Uterus (tissue), 4 donors: ENCODE data around the gene SDCCAG8. TPM values are rescaled to one million over a fixed set of nuclear protein-coding genes. Genes with fewer than 3 reads are reported as not detected.

Experiments
- DNase-seq, 2 donors: peaks; one replicate each; pipeline ENCODE4 v3.0.0-alpha.2; 2019 to 2020
- H3K27ac ChIP-seq, 2 donors: fragments of 200-600 bp; sonication (generic); 1 replicate in 1 of 2; 2 replicates in 1 of 2; pipeline ENCODE4 v1.5.1; 2016 to 2018
- H3K27me3 ChIP-seq, 2 donors: fragments of 200-600 bp; sonication (generic); one replicate each; pipeline ENCODE4 v1.5.1; 2018 to 2019; ENCODE audit warnings: control low read depth in 1 of 2
- H3K36me3 ChIP-seq, 2 donors: fragments of 200-600 bp; sonication (generic); one replicate each; pipeline ENCODE4 v1.5.1; 2019; ENCODE audit warnings: control low read depth in 1 of 2
- H3K4me1 ChIP-seq, 2 donors: fragments of 200-600 bp; sonication (generic); one replicate each; pipeline ENCODE4 v1.5.1; 2018 to 2019; ENCODE audit warnings: control low read depth in 1 of 2
- H3K4me3 ChIP-seq, 2 donors: fragments of 200-600 bp; sonication (generic); 1 replicate in 1 of 2; 2 replicates in 1 of 2; pipeline ENCODE4 v1.5.1; 2018 to 2019; ENCODE audit warnings: mild to moderate bottlenecking in 1 of 2
- H3K9me3 ChIP-seq, 2 donors: fragments of 200-600 bp; sonication (generic); one replicate each; pipeline ENCODE4 v1.5.1; 2019; ENCODE audit warnings: control low read depth in 1 of 2
- POLR2A ChIP-seq, 2 donors: fragments of 450-650 bp; IDR thresholded peaks; one replicate each; pipeline ENCODE4 v1.6.1; 2016; ENCODE audit warnings: antibody characterized with exemption in 2 of 2, mild to moderate bottlenecking in 1 of 2, moderate library complexity in 1 of 2
- intact Hi-C: fragments of 100-400 bp; cut with DNase I; formaldehyde crosslinking; loops from one replicate; pipeline ENCODE4 v1.15.1; 2023; ENCODE audit warnings: low total_unique reads
- total RNA-seq, 4 donors: library from RNA; depleted of rRNA in 3 of 4; stranded (reverse); fragments of >200 nt in 3 of 4; gene quantifications; one replicate each; pipeline versions ENCODE4 v1.1.0 to v1.2.4, GENCODE V29; 2014 to 2023
- TF ChIP-seq, protein P1 (sequence below), 4 experiments: fragments of 200-600 bp in 2 of 4; fragments of 450-650 bp in 2 of 4; sonication (generic) in 2 of 4; IDR thresholded peaks; one replicate each; pipeline ENCODE4 v1.5.1; 2016 to 2019; ENCODE audit warnings: antibody characterized with exemption in 4 of 4, mild to moderate bottlenecking in 2 of 4, moderate library complexity in 1 of 4
- donor health status: DM: yes; HTN: yes; CAD: no.

SDCCAG8 gene
- total RNA-seq, 4 donors from 2014 or later: 19.2 to 54.8 (median 49.7) TPM

DNA sequence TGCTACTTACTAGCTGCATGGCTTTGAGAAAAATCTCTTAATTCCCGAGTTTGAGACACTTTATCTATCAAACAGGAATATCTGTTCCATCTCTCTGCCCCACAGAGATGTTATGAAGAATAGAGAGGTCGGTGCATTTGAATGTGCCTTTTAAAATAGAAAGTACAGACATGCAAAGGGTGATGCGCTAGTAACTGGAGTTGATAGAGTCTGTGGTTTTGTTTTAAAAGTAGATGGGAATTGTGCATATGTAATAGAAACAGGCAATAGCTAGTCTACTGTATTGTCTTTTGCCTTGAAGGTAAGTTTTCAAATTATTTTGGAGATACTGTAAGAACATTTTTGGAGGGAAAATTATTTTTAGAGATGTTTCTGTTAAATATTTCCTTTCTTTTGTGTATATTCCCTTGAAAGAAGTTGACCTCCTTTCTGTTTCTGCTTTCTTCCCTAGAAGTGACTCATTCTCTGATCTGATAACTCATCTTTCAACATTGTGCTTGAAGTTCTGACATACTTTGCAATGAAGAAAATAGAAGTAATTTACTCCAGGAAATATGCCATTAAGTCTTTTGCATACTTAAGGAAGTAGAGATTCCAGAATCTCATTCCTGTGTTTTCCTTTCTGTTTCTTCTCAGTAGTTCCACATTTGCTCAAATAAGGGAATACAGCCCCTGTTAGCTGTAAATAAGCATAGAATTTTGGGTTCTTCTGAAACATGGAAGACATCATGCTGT is 151.6 kb downstream of the SDCCAG8 start:
- Histone ChIP-seq H3K9me3 (no peaks in the 10 kb centered on the region), H3K27me3 (no peaks in the 10 kb centered on the region), H3K36me3 (no peaks in the 10 kb centered on the region), H3K4me3 (no peak overlapping the region), H3K27ac (no peak overlapping the region), H3K4me1 (no peaks in the 10 kb centered on the region)
- no peak for TF ChIP-seq POLR2A (IDR thresholded peaks at IDR 0.05)
- TF ChIP-seq, protein P1, sequence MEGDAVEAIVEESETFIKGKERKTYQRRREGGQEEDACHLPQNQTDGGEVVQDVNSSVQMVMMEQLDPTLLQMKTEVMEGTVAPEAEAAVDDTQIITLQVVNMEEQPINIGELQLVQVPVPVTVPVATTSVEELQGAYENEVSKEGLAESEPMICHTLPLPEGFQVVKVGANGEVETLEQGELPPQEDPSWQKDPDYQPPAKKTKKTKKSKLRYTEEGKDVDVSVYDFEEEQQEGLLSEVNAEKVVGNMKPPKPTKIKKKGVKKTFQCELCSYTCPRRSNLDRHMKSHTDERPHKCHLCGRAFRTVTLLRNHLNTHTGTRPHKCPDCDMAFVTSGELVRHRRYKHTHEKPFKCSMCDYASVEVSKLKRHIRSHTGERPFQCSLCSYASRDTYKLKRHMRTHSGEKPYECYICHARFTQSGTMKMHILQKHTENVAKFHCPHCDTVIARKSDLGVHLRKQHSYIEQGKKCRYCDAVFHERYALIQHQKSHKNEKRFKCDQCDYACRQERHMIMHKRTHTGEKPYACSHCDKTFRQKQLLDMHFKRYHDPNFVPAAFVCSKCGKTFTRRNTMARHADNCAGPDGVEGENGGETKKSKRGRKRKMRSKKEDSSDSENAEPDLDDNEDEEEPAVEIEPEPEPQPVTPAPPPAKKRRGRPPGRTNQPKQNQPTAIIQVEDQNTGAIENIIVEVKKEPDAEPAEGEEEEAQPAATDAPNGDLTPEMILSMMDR (IDR thresholded peaks at IDR 0.05): no peak
- DNase-seq: no peak
- intact Hi-C loops: no loop called here

DNA sequence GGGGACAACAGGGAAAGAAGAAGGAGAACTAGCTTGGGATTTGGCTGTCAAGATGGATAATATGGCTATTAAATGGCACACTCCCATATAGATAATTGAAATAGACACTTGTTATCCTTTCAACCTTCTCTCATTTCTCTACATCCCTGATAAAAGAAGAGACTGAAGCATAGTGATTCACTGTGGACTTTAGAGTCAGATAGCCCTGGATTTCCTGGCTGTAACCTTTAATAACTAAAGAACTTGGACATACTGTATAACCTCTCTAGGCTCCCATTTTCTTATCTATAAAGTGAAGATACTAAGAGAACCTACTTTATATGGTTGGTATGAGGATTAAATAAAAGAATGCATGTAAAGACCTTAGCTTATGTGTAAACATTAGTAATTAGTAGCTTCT is 152.6 kb downstream of the SDCCAG8 start:
- Histone ChIP-seq H3K27me3 (no peaks in the 10 kb centered on the region), H3K9me3 (no peaks in the 10 kb centered on the region), H3K27ac (no peak overlapping the region), H3K4me3 (no peak overlapping the region), H3K36me3 (no peaks in the 10 kb centered on the region), H3K4me1 (no peaks in the 10 kb centered on the region)
- TF ChIP-seq POLR2A (IDR thresholded peaks at IDR 0.05): no peak
- TF ChIP-seq, protein P1 (IDR thresholded peaks at IDR 0.05): no peak
- DNase-seq: no peak
- intact Hi-C loops: no loop called here

DNA sequence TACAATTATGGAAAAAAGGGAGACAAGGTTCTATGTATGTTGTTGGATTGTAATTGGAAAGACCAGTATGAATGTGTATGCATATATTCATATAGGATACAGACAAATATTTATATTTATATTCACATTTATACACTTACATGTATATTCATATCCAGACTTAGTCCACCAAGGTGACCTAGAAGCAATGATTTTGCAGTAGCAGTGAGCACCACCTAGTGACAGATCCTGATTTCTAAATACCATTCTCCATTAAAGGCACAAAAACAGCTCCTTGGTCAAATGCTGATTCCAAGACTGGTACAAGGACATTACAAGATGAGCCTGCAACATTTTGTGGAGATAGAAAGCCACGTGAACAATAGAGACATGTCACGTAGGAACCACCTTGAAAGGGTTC is 153.4 kb downstream of the SDCCAG8 start:
- DNase-seq: no peak
- intact Hi-C loops: no loop called here
- Histone ChIP-seq H3K36me3 (no peaks in the 10 kb centered on the region), H3K4me1 (no peaks in the 10 kb centered on the region), H3K4me3 (no peak overlapping the region), H3K27ac (no peak overlapping the region), H3K9me3 (no peaks in the 10 kb centered on the region), H3K27me3 (no peaks in the 10 kb centered on the region)
- TF ChIP-seq POLR2A (IDR thresholded peaks at IDR 0.05): no peak
- TF ChIP-seq, protein P1 (IDR thresholded peaks at IDR 0.05): no peak

DNA sequence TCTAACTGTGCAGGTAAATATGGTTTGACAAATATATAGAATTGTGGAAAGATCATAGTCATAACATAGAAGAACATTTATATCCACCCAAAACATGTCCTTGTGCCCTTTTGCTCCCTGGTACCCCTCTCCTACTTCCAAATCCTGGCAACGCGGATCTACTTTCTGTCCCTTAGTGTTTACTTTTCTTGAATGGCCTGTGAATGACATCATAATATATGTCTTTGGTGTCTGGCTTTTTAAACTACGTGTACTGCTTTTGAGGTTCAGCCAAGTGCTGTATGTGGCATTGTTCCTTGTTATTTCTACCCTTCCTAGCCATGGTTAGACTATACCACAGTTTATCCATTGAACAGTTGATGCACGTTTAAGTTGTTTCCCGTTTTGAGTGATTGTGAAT is 155.6 kb downstream of the SDCCAG8 start:
- TF ChIP-seq, protein P1 (IDR thresholded peaks at IDR 0.05): no peak
- no peak for TF ChIP-seq POLR2A (IDR thresholded peaks at IDR 0.05)
- intact Hi-C loops: no loop called here
- DNase-seq: no peak
- Histone ChIP-seq H3K4me3 (no peak overlapping the region), H3K36me3 (no peaks in the 10 kb centered on the region), H3K27me3 (no peaks in the 10 kb centered on the region), H3K4me1 (no peaks in the 10 kb centered on the region), H3K9me3 (no peaks in the 10 kb centered on the region), H3K27ac (no peak overlapping the region)

DNA sequence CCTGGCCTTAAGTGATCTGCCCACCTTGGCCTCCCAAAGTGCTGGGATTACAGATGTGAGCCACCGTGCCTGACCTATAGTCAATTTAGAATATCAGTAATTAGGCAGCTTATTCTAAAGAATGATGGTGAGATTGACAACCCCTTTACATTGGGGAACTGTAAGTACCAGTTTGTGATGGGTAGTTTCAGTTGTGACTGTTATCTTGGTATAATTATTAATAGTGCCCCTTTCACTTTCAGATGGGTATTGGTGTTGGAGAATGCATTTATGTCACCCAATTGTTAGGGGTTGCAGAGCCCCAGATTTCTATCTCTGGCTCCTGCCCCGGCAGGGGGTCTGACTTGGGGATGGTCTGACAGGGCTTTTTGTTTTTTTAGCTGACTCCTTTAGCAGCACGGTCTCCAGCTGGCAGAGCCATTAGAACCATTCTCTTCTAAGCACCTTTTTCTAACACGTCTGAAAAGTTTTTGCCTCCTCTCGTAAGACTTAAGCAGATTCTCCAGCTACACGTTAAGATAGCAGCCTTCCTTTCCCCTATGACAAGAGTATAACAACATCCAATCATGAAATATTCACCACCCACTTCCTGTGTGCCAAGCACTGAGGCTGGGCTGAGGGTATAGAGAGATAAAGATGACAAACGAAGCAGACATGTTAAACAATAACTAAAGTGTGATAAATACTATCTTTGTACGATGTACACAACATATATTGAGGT is 157.8 kb downstream of the SDCCAG8 start:
- H3K4me1 ChIP-seq: no peaks in the 10 kb centered on the region
- TF ChIP-seq, protein P1 (IDR thresholded peaks at IDR 0.05): no peak
- TF ChIP-seq POLR2A (IDR thresholded peaks at IDR 0.05): no peak
- H3K27me3 ChIP-seq: no peaks in the 10 kb centered on the region
- H3K36me3 ChIP-seq: no peaks in the 10 kb centered on the region
- no peaks in the 10 kb centered on the region for H3K9me3 ChIP-seq
- no peak for DNase-seq
- H3K27ac ChIP-seq: no peak overlapping the region
- no peak overlapping the region for H3K4me3 ChIP-seq
- intact Hi-C loops: no loop called here
